ENCODE results near the gene IFNAR1.

GRCh38 chr21:33286600-33287456, 37.9 kb upstream of the IFNAR1 start:
- TF ChIP-seq TAF1 (IDR thresholded peaks at IDR 0.05; ENCODE audit: borderline replicate concordance, insufficient read depth, low read length) (no peak), POLR2AphosphoS5 (IDR thresholded peaks at IDR 0.05; ENCODE audit: low read depth, low read length) (no peak; the same call in 1 of the 2 replicates)
